B cell (primary cell): ENCODE measurements around the gene PCDHB2. TPM values are rescaled to one million over a fixed set of nuclear protein-coding genes. Genes with fewer than 3 reads are reported as not detected.
A peak's percentile ranks its signal among the peaks of the same experiment; 100 is the strongest.
"Not testable (repeated sequence)": the region's sequence is repeated elsewhere in the genome, so short reads cannot be mapped to it uniquely, and the experiment has no call there.

Source experiments
- ATAC-seq: fragments of 200-7000 bp; cut with Tn5 transposase; one replicate; pipeline ENCODE4 v1.10.0; 2021; ENCODE audit warnings: low read depth, mild to moderate bottlenecking, moderate number of reproducible peaks, moderate library complexity
- CTCF ChIA-PET: fragments of 350-600 bp; sonication (Branson Sonifier 250); formaldehyde crosslinking; loops from one replicate; lab custom pipeline; 2021; ENCODE audit warnings: antibody characterized with exemption, inconsistent platforms; lab: Charles Lee
- POLR2A ChIA-PET: fragments of 350-600 bp; sonication (Branson Sonifier 250); formaldehyde crosslinking; loops from one replicate; lab custom pipeline; 2021; ENCODE audit warnings: antibody characterized with exemption; lab: Charles Lee
- DNase-seq: peaks from one replicate; pipeline ENCODE4 v3.0.0; 2013
- H2AFZ ChIP-seq: 2 replicates; pipeline ENCODE4 v1.6.1; 2012; ENCODE audit warnings: mild to moderate bottlenecking, low read depth, low read length; ENCODE audit not compliant: insufficient read depth, poor library complexity, severe bottlenecking
- H3K27ac ChIP-seq, 2 donors: 1 replicate in 1 of 2; 2 replicates in 1 of 2; pipeline ENCODE4 v1.5.1; 2012 to 2013; ENCODE audit warnings: low read length in 2 of 2, mild to moderate bottlenecking in 2 of 2, moderate library complexity in 1 of 2
- H3K27me3 ChIP-seq, 4 experiments: fragments of 200-600 bp in 1 of 4; sonication (generic) in 1 of 4; replicated peaks in 1 of 4; 1 replicate in 2 of 4; 2 replicates in 2 of 4; pipeline versions ENCODE4 v1.6.1 to v1.7.0; 2013 to 2016; ENCODE audit warnings: low read length in 3 of 4, mild to moderate bottlenecking in 2 of 4, mixed read lengths in 1 of 4, moderate library complexity in 1 of 4; ENCODE audit not compliant: insufficient read depth in 4 of 4, control insufficient read depth in 3 of 4; ENCODE audit errors: control extremely low read depth in 1 of 4
- H3K36me3 ChIP-seq, 2 experiments: replicated peaks in 1 of 2; 1 replicate in 1 of 2; 2 replicates in 1 of 2; pipeline versions ENCODE4 v1.6.1 to v1.7.1; 2013; ENCODE audit warnings: low read length in 1 of 2; ENCODE audit not compliant: insufficient read depth in 2 of 2, control insufficient read depth in 1 of 2; ENCODE audit errors: control extremely low read depth in 1 of 2, extremely low read depth in 1 of 2
- H3K4me1 ChIP-seq, 2 donors: fragments of 200-600 bp in 1 of 2; sonication (generic) in 1 of 2; 1 replicate in 1 of 2; 2 replicates in 1 of 2; pipeline versions ENCODE4 v1.5.1 to v1.6.1; 2013 to 2017; ENCODE audit warnings: low read length in 2 of 2; ENCODE audit not compliant: control insufficient read depth in 2 of 2, insufficient read depth in 2 of 2
- H3K4me2 ChIP-seq: replicated peaks from 2 replicates; pipeline ENCODE3; 2012; ENCODE audit warnings: mild to moderate bottlenecking, low read depth, low read length; ENCODE audit not compliant: poor library complexity, severe bottlenecking
- H3K4me3 ChIP-seq, 5 experiments: fragments of 200-600 bp in 1 of 5; sonication (generic) in 1 of 5; 1 replicate in 3 of 5; 2 replicates in 2 of 5; pipeline versions ENCODE4 v1.5.1 to v1.7.0; 2011 to 2016; ENCODE audit warnings: low read length in 4 of 5, mild to moderate bottlenecking in 4 of 5, low read depth in 2 of 5, control low read depth in 1 of 5, moderate library complexity in 1 of 5; ENCODE audit not compliant: insufficient read depth in 1 of 5; ENCODE audit errors: control extremely low read depth in 1 of 5, extremely low read depth in 1 of 5
- H3K79me2 ChIP-seq: fragments of 200-600 bp; sonication (generic); one replicate; pipeline ENCODE4 v1.6.0; 2016; ENCODE audit warnings: low read length; ENCODE audit not compliant: control insufficient read depth, insufficient read depth
- H3K9ac ChIP-seq: fragments of 200-600 bp; sonication (generic); 2 replicates; pipeline ENCODE4 v1.6.1; 2017; ENCODE audit warnings: mild to moderate bottlenecking, low read length, moderate library complexity
- H3K9me3 ChIP-seq, 3 donors: one replicate each; pipeline versions ENCODE4 v1.6.1 to v1.7.1; 2013; ENCODE audit warnings: low read length in 2 of 3; ENCODE audit not compliant: control insufficient read depth in 2 of 3, insufficient read depth in 1 of 3; ENCODE audit errors: control extremely low read depth in 1 of 3
- H4K20me1 ChIP-seq: 2 replicates; pipeline ENCODE4 v1.6.0; 2012; ENCODE audit warnings: mild to moderate bottlenecking, low read length; ENCODE audit not compliant: insufficient read depth, control insufficient read depth, poor library complexity, severe bottlenecking
- H3K27ac Mint-ChIP-seq: one replicate; pipeline ENCODE4 v1.8.0; 2021; ENCODE audit warnings: mixed read lengths
- H3K27me3 Mint-ChIP-seq: one replicate; pipeline ENCODE4 v1.8.0; 2021; ENCODE audit warnings: mixed read lengths
- H3K4me1 Mint-ChIP-seq: one replicate; pipeline ENCODE4 v1.8.0; 2021; ENCODE audit warnings: mixed read lengths
- H3K4me3 Mint-ChIP-seq: one replicate; pipeline ENCODE4 v1.8.0; 2021; ENCODE audit warnings: mixed read lengths
- H3K9me3 Mint-ChIP-seq: one replicate; pipeline ENCODE4 v1.8.0; 2022; ENCODE audit warnings: mixed read lengths; ENCODE audit not compliant: insufficient read depth
- EZH2 ChIP-seq: IDR thresholded peaks from 2 replicates; pipeline ENCODE4 v1.6.1; 2012; ENCODE audit warnings: borderline replicate concordance, low read depth, mild to moderate bottlenecking, moderate library complexity, low read length; ENCODE audit not compliant: insufficient read depth, poor library complexity, severe bottlenecking
- WGBS: methylation state at CpG from one replicate; pipeline ENCODE4 v1.1.5; 2013; ENCODE audit warnings: missing lambda C conversion rate; ENCODE audit not compliant: insufficient coverage; 5-methylcytosine and 5-hydroxymethylcytosine counted together
- intact Hi-C: fragments of 100-400 bp; cut with micrococcal nuclease; formaldehyde crosslinking; loops from one replicate; pipeline ENCODE4 v1.10.0; 2022
- polyA plus RNA-seq: library from polyadenylated mRNA; depleted of rRNA; stranded (reverse); fragments of >200 nt; gene quantifications from 2 replicates; pipeline ENCODE4 v1.2.3, GENCODE V29; 2012
- total RNA-seq, 2 donors: library from RNA; stranded (reverse); fragments of 120-200 nt in 1 of 2; gene quantifications; 1 replicate in 1 of 2; 2 replicates in 1 of 2; pipeline versions ENCODE4 v1.2.3 to v1.2.4, GENCODE V29; 2013 to 2022
- TF ChIP-seq, protein P1 (sequence below): fragments of 200-600 bp; IDR thresholded peaks from one replicate; pipeline ENCODE4 v1.8.0; 2022; ENCODE audit warnings: antibody characterized with exemption, mild to moderate bottlenecking

Gene PCDHB2
- total and polyA plus RNA-seq, 2 donors (not counting 1 experiment from before 2014, with no cell fraction given), result 0.07 TPM; not detected in 1

DNA sequence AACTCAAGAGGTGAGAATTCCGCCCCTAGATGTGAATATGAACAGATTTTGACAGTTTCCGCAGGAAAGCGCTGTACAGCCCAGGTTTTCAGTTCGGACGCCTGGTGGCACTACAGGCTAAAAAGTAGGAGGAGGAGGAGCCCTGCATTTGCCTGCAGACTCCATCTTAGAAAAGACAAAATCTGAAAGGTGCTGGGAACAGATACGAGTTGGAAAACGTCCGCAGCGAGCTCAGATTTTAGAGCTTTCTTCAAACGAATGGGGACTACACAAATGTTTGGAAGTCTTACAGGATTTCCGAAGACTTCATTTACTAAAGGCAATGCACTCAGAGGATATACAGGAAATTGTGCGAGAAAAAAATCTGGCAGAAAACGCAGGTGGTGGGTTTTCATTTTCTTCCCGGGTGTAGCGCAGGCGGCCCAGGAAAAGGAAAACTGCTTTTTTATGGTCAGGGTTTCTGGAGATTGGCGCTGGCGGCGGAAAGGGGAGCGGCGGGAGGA is 9.9 kb upstream of the PCDHB2 start:
- peak; percentile 38 for DNase-seq
- H3K36me3 ChIP-seq, result no peaks in the 10 kb centered on the region
- H3K4me1 Mint-ChIP-seq, result peaks cover 5% of the 10 kb centered on the region
- peaks cover 0 to 4% (median 0%) of the 10 kb centered on the region in 4 experiments for H3K27me3 ChIP-seq
- no peak for ATAC-seq
- intact Hi-C loops, result loop anchor here (10.0 kb wide), 1 partner anchor 480 kb away; no protein-coding TSS in a partner anchor
- peak overlapping the region; percentile 28 for H3K9ac ChIP-seq
- H3K4me3 ChIP-seq, result peak overlapping the region in 4 of 5 experiments; percentile 20 to 52 (median 41)
- H3K27ac Mint-ChIP-seq, result no peak overlapping the region
- 21% methylated on average over 16 of the region's 21 CpGs for WGBS
- POLR2A ChIA-PET, result no interaction called here
- CTCF ChIA-PET, result no interaction called here
- peak overlapping the region; percentile 69 for H2AFZ ChIP-seq
- H3K79me2 ChIP-seq, result no peaks in the 10 kb centered on the region
- H4K20me1 ChIP-seq, result no peaks in the 10 kb centered on the region
- H3K4me2 ChIP-seq, result peak overlapping the region; percentile 41
- H3K4me3 Mint-ChIP-seq, result peak overlapping the region; percentile 81
- H3K27me3 Mint-ChIP-seq, result peaks cover 18% of the 10 kb centered on the region
- TF ChIP-seq, protein P1, sequence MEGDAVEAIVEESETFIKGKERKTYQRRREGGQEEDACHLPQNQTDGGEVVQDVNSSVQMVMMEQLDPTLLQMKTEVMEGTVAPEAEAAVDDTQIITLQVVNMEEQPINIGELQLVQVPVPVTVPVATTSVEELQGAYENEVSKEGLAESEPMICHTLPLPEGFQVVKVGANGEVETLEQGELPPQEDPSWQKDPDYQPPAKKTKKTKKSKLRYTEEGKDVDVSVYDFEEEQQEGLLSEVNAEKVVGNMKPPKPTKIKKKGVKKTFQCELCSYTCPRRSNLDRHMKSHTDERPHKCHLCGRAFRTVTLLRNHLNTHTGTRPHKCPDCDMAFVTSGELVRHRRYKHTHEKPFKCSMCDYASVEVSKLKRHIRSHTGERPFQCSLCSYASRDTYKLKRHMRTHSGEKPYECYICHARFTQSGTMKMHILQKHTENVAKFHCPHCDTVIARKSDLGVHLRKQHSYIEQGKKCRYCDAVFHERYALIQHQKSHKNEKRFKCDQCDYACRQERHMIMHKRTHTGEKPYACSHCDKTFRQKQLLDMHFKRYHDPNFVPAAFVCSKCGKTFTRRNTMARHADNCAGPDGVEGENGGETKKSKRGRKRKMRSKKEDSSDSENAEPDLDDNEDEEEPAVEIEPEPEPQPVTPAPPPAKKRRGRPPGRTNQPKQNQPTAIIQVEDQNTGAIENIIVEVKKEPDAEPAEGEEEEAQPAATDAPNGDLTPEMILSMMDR, result no peak
- no peak for TF ChIP-seq EZH2
- no peaks in the 10 kb centered on the region for H3K9me3 Mint-ChIP-seq
- peaks cover 0 to 3% (median 0%) of the 10 kb centered on the region in 3 donors for H3K9me3 ChIP-seq
- H3K4me1 ChIP-seq, result no peaks in the 10 kb centered on the region
- H3K27ac ChIP-seq, result no peak overlapping the region

DNA sequence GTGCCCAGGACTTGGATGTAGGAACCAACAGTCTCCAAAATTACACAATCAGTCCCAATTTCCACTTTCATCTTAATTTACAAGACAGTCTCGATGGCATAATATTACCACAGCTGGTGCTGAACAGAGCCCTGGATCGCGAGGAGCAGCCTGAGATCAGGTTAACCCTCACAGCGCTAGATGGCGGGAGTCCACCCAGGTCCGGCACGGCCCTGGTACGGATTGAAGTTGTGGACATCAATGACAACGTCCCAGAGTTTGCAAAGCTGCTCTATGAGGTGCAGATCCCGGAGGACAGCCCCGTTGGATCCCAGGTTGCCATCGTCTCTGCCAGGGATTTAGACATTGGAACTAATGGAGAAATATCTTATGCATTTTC is 837 bp downstream of the PCDHB2 start:
- Histone ChIP-seq H3K27ac (no peak overlapping the region), H3K27me3 (peaks cover 0 to 13% (median 6%) of the 10 kb centered on the region in 4 experiments), H3K4me2 (no peak overlapping the region), H2AFZ (no peak overlapping the region), H3K4me3 (no peak overlapping the region), H3K79me2 (no peaks in the 10 kb centered on the region), H3K4me1 (no peaks in the 10 kb centered on the region), H3K9ac (no peak overlapping the region), H3K9me3 (peaks cover 1 to 16% (median 3%) of the 10 kb centered on the region in 3 donors), H3K36me3 (no peaks in the 10 kb centered on the region), H4K20me1 (no peaks in the 10 kb centered on the region)
- no peak overlapping the region for H3K27ac Mint-ChIP-seq
- POLR2A ChIA-PET, result no interaction called here
- peaks cover 5% of the 10 kb centered on the region for H3K9me3 Mint-ChIP-seq
- TF ChIP-seq, protein P1, result no peak
- no peak for TF ChIP-seq EZH2
- CTCF ChIA-PET, result no interaction called here
- no peaks in the 10 kb centered on the region for H3K4me1 Mint-ChIP-seq
- H3K27me3 Mint-ChIP-seq, result peaks cover 30% of the 10 kb centered on the region
- no peak overlapping the region for H3K4me3 Mint-ChIP-seq
- intact Hi-C loops, result no loop called here
- WGBS, result 64% methylated on average over 12 of the region's 12 CpGs
- ATAC-seq, result no peak
- DNase-seq, result no peak

DNA sequence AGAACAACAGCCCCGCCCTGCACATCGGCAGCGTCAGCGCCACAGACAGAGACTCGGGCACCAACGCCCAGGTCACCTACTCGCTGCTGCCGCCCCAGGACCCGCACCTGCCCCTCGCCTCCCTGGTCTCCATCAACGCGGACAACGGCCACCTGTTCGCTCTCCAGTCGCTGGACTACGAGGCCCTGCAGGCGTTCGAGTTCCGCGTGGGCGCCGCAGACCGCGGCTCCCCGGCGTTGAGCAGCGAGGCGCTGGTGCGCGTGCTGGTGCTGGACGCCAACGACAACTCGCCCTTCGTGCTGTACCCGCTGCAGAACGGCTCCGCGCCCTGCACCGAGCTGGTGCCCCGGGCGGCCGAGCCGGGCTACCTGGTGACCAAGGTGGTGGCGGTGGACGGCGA is 1.8 kb downstream of the PCDHB2 start:
- 52% methylated on average over 9 of the region's 46 CpGs for WGBS

More for the DNA sequence above, 1.8 kb downstream of the PCDHB2 start:
- peaks cover 0 to 19% (median 8%) of the 10 kb centered on the region in 4 experiments for H3K27me3 ChIP-seq
- H3K9ac ChIP-seq, H3K4me3 ChIP-seq, H4K20me1 ChIP-seq, H2AFZ ChIP-seq, H3K4me2 ChIP-seq, H3K27ac ChIP-seq, H3K79me2 ChIP-seq, intact Hi-C loops, H3K36me3 ChIP-seq, H3K9me3 Mint-ChIP-seq, ATAC-seq, H3K4me1 ChIP-seq, DNase-seq, CTCF ChIA-PET, H3K4me1 Mint-ChIP-seq, POLR2A ChIA-PET, H3K4me3 Mint-ChIP-seq, H3K27ac Mint-ChIP-seq: not testable (repeated sequence)
- H3K27me3 Mint-ChIP-seq, result peaks cover 33% of the 10 kb centered on the region
- peaks cover 3 to 25% (median 3%) of the 10 kb centered on the region in 3 donors for H3K9me3 ChIP-seq
